ENCODE results near the gene ABCB6.

ABCB6 gene

DNA sequence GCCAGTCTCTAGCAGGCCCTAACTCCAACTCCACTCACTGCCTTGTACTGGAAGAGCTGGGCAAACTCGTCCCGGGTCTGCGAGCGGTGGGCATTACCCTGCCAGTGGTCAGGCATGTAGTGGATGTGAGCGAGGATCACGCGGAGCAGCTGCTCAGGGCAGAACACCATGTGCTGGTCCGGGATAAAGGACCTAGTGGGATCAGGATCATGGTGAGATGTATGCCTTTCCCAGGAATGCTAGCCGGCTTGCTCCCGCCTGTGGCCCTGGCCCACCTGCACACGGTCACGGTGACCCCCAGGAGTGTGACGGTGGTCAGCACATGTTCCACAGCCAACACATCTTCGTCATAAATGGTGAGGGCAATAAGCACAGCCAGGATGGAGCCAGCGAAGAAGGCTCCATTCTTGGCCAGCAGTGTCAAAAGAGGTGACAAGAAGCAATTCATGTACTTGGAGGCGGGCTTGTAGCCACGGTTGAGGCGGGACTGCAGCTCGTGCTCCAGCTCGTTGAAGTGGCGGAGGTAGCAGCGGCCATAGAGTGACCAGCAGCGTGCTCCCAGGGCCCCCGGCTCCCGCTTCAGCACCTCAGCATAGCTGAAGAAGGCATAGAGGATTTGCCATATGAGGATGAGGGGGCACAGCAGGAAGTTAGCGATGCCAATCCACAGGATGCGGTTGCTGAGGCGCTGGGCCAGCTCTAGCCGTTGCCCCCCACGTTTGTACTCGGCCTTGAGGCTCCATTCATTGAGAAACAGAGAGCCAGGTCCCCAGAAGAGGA is 5.3 kb upstream of the ABCB6 start:
- ChIA-PET POLR2A (ENCODE audit: low non-redundant PET) (interaction anchor here (0.8 kb wide), 1 partner anchor 48 kb away, joined by 4 read pairs; no protein-coding TSS in a partner anchor), CTCF (interaction anchor here (0.7 kb wide), 1 partner anchor 73 kb away, joined by 4 read pairs; no protein-coding TSS in a partner anchor)
- no peak for DNase-seq (ENCODE audit: low spot score)
- peak overlapping the region; percentile 57; the same call in 1 of the 2 replicates for H3K27ac ChIP-seq
- TF ChIP-seq, protein P1, sequence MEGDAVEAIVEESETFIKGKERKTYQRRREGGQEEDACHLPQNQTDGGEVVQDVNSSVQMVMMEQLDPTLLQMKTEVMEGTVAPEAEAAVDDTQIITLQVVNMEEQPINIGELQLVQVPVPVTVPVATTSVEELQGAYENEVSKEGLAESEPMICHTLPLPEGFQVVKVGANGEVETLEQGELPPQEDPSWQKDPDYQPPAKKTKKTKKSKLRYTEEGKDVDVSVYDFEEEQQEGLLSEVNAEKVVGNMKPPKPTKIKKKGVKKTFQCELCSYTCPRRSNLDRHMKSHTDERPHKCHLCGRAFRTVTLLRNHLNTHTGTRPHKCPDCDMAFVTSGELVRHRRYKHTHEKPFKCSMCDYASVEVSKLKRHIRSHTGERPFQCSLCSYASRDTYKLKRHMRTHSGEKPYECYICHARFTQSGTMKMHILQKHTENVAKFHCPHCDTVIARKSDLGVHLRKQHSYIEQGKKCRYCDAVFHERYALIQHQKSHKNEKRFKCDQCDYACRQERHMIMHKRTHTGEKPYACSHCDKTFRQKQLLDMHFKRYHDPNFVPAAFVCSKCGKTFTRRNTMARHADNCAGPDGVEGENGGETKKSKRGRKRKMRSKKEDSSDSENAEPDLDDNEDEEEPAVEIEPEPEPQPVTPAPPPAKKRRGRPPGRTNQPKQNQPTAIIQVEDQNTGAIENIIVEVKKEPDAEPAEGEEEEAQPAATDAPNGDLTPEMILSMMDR (conservative IDR thresholded peaks at IDR 0.05; ENCODE audit: low read depth) = no peak

GRCh38 chr2:219221957-219222518 is 3.3 kb upstream of the ABCB6 start:
- TF ChIP-seq, protein P1 (conservative IDR thresholded peaks at IDR 0.05; ENCODE audit: low read depth) = no peak
- DNase-seq (ENCODE audit: low spot score) = no peak
- peak overlapping the region; percentile 57 for H3K27ac ChIP-seq
- ChIA-PET POLR2A (ENCODE audit: low non-redundant PET) (no interaction called here), CTCF (no interaction called here)

DNA sequence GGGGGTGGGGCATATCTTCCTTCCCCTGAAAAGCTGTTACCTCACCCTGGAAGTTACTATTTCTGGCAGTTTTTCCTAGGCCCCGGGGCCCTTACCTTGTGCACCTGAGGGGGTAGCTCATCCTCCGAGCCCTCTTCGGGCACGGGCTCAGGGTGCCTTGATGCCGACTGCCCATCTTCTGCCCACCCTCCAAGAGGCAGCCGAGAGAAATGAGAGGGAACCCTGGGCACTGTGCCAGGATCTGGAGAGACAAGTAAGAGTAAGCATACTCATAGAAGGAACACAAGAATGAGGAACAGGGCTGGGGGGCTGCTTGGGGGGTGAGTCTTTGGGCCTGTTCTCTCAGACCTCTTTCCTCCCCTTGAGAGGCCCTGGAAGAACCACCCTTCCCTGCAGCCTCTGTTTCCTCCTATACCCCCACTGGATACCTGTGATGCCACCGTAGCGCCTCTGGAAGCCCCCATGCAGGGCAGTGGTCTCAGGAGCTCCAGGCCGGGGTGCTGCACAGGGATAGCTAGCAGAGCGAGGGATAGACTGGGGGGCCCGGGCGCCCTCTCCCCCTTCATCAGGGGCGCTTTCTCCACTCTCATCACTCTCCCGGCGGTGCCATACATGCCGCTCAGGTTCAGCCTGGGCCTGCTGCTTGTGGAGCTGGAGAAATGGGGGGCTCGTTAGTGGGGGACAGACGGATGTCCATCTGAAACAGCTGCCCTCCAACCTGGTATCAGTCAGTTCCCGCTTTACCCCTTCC is 2.1 kb upstream of the ABCB6 start:
- peak overlapping the region; percentile 99 for H3K27ac ChIP-seq
- ChIA-PET CTCF (no interaction called here), POLR2A (ENCODE audit: low non-redundant PET) (interaction anchor here (0.7 kb wide), 1 partner anchor 17 kb away, joined by 11 read pairs; no protein-coding TSS in a partner anchor)
- no peak for DNase-seq (ENCODE audit: low spot score)
- TF ChIP-seq, protein P1 (conservative IDR thresholded peaks at IDR 0.05; ENCODE audit: low read depth) = no peak

GRCh38 chr2:219219784-219220532 is 1.2 kb upstream of the ABCB6 start:
- DNase-seq (ENCODE audit: low spot score) = no peak
- POLR2A ChIA-PET (ENCODE audit: low non-redundant PET) = interaction anchor here (0.7 to 1.5 kb wide), 2 partner anchors 13 to 17 kb away, joined by 6 to 11 read pairs; partner anchors contain the start of gene ZFAND2B
- H3K27ac ChIP-seq = peak overlapping the region; percentile 99
- CTCF ChIA-PET = interaction anchor here (0.6 kb wide), 1 partner anchor 357 kb away, joined by 3 read pairs; no protein-coding TSS in a partner anchor
- TF ChIP-seq, protein P1 (conservative IDR thresholded peaks at IDR 0.05; ENCODE audit: low read depth) = no peak

DNA sequence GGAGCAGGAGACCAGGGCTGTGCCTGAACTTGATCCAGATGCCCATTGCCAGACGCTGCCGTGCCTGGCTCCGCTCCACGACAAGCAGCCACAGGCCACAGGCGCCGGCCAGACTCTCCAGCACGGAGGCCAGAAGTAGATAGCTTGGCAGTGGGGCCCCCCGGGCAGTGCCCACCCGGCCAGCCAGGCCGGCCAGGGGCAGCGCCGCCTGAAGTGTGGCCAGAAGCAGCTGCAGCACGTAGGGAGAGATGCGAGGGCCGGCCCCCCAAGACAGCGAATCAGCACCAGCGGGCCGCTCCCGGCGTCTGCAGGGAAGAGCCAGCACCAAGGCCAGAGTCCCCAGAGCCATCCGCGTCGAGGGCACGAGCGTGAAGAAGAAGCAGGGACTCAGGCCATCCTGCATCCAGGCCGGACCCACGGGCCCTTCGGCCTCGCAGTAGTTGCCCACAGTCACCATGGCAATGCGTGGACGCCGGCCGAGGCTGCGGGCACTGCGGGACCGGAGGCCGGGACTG is 484 bp downstream of the ABCB6 start:
- H3K27ac ChIP-seq = peak overlapping the region; percentile 99
- peak; percentile 69 for DNase-seq (ENCODE audit: low spot score)
- TF ChIP-seq, protein P1 (conservative IDR thresholded peaks at IDR 0.05; ENCODE audit: low read depth) = no peak
- CTCF ChIA-PET = interaction anchor here (0.6 to 1.8 kb wide), 4 partner anchors 11 to 76 kb away, joined by 3 to 17 read pairs (median 4); partner anchors contain the start of genes ANKZF1 and ATG9A
- POLR2A ChIA-PET (ENCODE audit: low non-redundant PET) = interaction anchor here (1.4 to 1.5 kb wide), 2 partner anchors 12 to 42 kb away, joined by 5 to 6 read pairs; partner anchors contain the start of genes CNPPD1 and ZFAND2B
